ENCODE data around the gene TMOD4. TPM values are rescaled to one million over a fixed set of nuclear protein-coding genes. Genes with fewer than 3 reads are reported as not detected.

The TMOD4 gene
- polyA plus RNA-seq (2013): not detected in 2 replicates

- H3K4ac ChIP-seq (ENCODE audit: low read depth, low read length): no peak within 1 kb of the TSS
- H3K9ac ChIP-seq (ENCODE audit: low read length): no peak within 1 kb of the TSS
- no peak within 1 kb of the TSS for H3K14ac ChIP-seq (ENCODE audit: low read length)
- no CpG with 5 or more reads among the region's 4 CpGs for WGBS (ENCODE audit: extremely low coverage, insufficient coverage, insufficient read length)
- H3K18ac ChIP-seq (ENCODE audit: low read length): no peak within 1 kb of the TSS
- H4K8ac ChIP-seq (ENCODE audit: low read depth, low read length): no peak within 1 kb of the TSS
- no peaks in the 10 kb centered on the region for H3K79me1 ChIP-seq (ENCODE audit: low read length)
- no peak within 1 kb of the TSS for H2AK5ac ChIP-seq (ENCODE audit: low read length)
- H2AFZ ChIP-seq (ENCODE audit: insufficient read depth, low read length, poor library complexity): no peak within 1 kb of the TSS
- H3K79me2 ChIP-seq (ENCODE audit: control insufficient read depth, insufficient read depth, low read length, poor library complexity): no peaks in the 10 kb centered on the region
- H2BK120ac ChIP-seq (ENCODE audit: insufficient read depth, low read length, poor library complexity): no peak within 1 kb of the TSS
- no peaks in the 10 kb centered on the region for H3K4me1 ChIP-seq (ENCODE audit: control insufficient read depth in 1 of 2, insufficient read depth in 2 of 2, low read length in 2 of 2)
- DNase-seq: no peak
- H4K12ac ChIP-seq (ENCODE audit: low read depth, low read length): no peak within 1 kb of the TSS
- H3K27ac ChIP-seq (ENCODE audit: low read depth, low read length): no peak within 1 kb of the TSS
- H3K27me3 ChIP-seq (ENCODE audit: insufficient read depth, low read length): no peaks in the 10 kb centered on the region
- no peak within 1 kb of the TSS for H2BK12ac ChIP-seq (ENCODE audit: low read length)
- H4K91ac ChIP-seq (ENCODE audit: low read depth, low read length): no peak within 1 kb of the TSS
- peaks cover 32 to 67% of the 10 kb centered on the region in 2 experiments for H3K36me3 ChIP-seq (ENCODE audit: control insufficient read depth in 1 of 2, insufficient read depth in 2 of 2, low read length in 2 of 2)
- H3K4me3 ChIP-seq (ENCODE audit: low read depth, low read length): no peak within 1 kb of the TSS
- H3K4me2 ChIP-seq (ENCODE audit: low read length): no peak within 1 kb of the TSS
- H2BK5ac ChIP-seq (ENCODE audit: low read depth, low read length, poor library complexity): no peak within 1 kb of the TSS
- H3K9me3 ChIP-seq (ENCODE audit: insufficient read depth, low read depth, low read length): no peaks in the 10 kb centered on the region
- no peak within 1 kb of the TSS for H3K23ac ChIP-seq (ENCODE audit: low read length)
Measured at GRCh38 chr1:151175863-151176262, at the start of gene TMOD4. TMOD4 (minus strand) TSS chr1:151175981; CDS start chr1:151174875, 1,106 bp downstream.

GRCh38 chr1:151222130-151222529 is 46.3 kb upstream of the TMOD4 start:
- Histone ChIP-seq H3K27me3 (ENCODE audit: insufficient read depth, low read length) (no peaks in the 10 kb centered on the region), H4K91ac (ENCODE audit: low read depth, low read length) (no peak overlapping the region), H3K9ac (ENCODE audit: low read length) (no peak overlapping the region), H3K79me2 (ENCODE audit: control insufficient read depth, insufficient read depth, low read length, poor library complexity) (no peaks in the 10 kb centered on the region), H3K36me3 (ENCODE audit: control insufficient read depth in 1 of 2, insufficient read depth in 2 of 2, low read length in 2 of 2) (peaks cover 24 to 27% of the 10 kb centered on the region in 2 experiments), H3K4me2 (ENCODE audit: low read length) (no peak overlapping the region), H3K9me3 (ENCODE audit: insufficient read depth, low read depth, low read length) (no peaks in the 10 kb centered on the region), H3K27ac (ENCODE audit: low read depth, low read length) (no peak overlapping the region), H3K18ac (ENCODE audit: low read length) (no peak overlapping the region), H2BK12ac (ENCODE audit: low read length) (no peak overlapping the region), H4K12ac (ENCODE audit: low read depth, low read length) (no peak overlapping the region), H3K23ac (ENCODE audit: low read length) (no peak overlapping the region), H2AFZ (ENCODE audit: insufficient read depth, low read length, poor library complexity) (no peak overlapping the region), H3K4ac (ENCODE audit: low read depth, low read length) (peak overlapping the region; percentile 31), H2BK5ac (ENCODE audit: low read depth, low read length, poor library complexity) (no peak overlapping the region), H4K8ac (ENCODE audit: low read depth, low read length) (no peak overlapping the region), H2BK120ac (ENCODE audit: insufficient read depth, low read length, poor library complexity) (no peak overlapping the region), H3K4me1 (ENCODE audit: control insufficient read depth in 1 of 2, insufficient read depth in 2 of 2, low read length in 2 of 2) (no peaks in the 10 kb centered on the region), H3K4me3 (ENCODE audit: low read depth, low read length) (no peak overlapping the region), H3K14ac (ENCODE audit: low read length) (no peak overlapping the region), H3K79me1 (ENCODE audit: low read length) (no peaks in the 10 kb centered on the region), H2AK5ac (ENCODE audit: low read length) (no peak overlapping the region)
- no CpG with 5 or more reads among the region's 4 CpGs for WGBS (ENCODE audit: extremely low coverage, insufficient coverage, insufficient read length)
- DNase-seq: no peak

GRCh38 chr1:151221616-151222015 is 45.8 kb upstream of the TMOD4 start:
- Histone ChIP-seq H2BK120ac (ENCODE audit: insufficient read depth, low read length, poor library complexity) (no peak overlapping the region), H3K18ac (ENCODE audit: low read length) (no peak overlapping the region), H3K9ac (ENCODE audit: low read length) (no peak overlapping the region), H4K91ac (ENCODE audit: low read depth, low read length) (no peak overlapping the region), H3K79me1 (ENCODE audit: low read length) (no peaks in the 10 kb centered on the region), H3K27ac (ENCODE audit: low read depth, low read length) (no peak overlapping the region), H3K4ac (ENCODE audit: low read depth, low read length) (peak overlapping the region; percentile 50), H3K27me3 (ENCODE audit: insufficient read depth, low read length) (no peaks in the 10 kb centered on the region), H3K9me3 (ENCODE audit: insufficient read depth, low read depth, low read length) (no peaks in the 10 kb centered on the region), H3K36me3 (ENCODE audit: control insufficient read depth in 1 of 2, insufficient read depth in 2 of 2, low read length in 2 of 2) (peaks cover 23 to 28% of the 10 kb centered on the region in 2 experiments), H4K8ac (ENCODE audit: low read depth, low read length) (no peak overlapping the region), H3K23ac (ENCODE audit: low read length) (no peak overlapping the region), H3K4me3 (ENCODE audit: low read depth, low read length) (no peak overlapping the region), H4K12ac (ENCODE audit: low read depth, low read length) (no peak overlapping the region), H3K79me2 (ENCODE audit: control insufficient read depth, insufficient read depth, low read length, poor library complexity) (no peaks in the 10 kb centered on the region), H2AK5ac (ENCODE audit: low read length) (no peak overlapping the region), H2AFZ (ENCODE audit: insufficient read depth, low read length, poor library complexity) (no peak overlapping the region), H3K14ac (ENCODE audit: low read length) (no peak overlapping the region), H2BK12ac (ENCODE audit: low read length) (no peak overlapping the region), H2BK5ac (ENCODE audit: low read depth, low read length, poor library complexity) (no peak overlapping the region), H3K4me1 (ENCODE audit: control insufficient read depth in 1 of 2, insufficient read depth in 2 of 2, low read length in 2 of 2) (no peaks in the 10 kb centered on the region), H3K4me2 (ENCODE audit: low read length) (no peak overlapping the region)
- no peak for DNase-seq
- no CpG with 5 or more reads among the region's 1 CpG for whole genome bisulfite sequencing (ENCODE audit: extremely low coverage, insufficient coverage, insufficient read length)

GRCh38 chr1:151213560-151213959 is 37.8 kb upstream of the TMOD4 start:
- H2AK5ac ChIP-seq (ENCODE audit: low read length): no peak overlapping the region
- no peak overlapping the region for H3K4me2 ChIP-seq (ENCODE audit: low read length)
- no peak overlapping the region for H3K14ac ChIP-seq (ENCODE audit: low read length)
- no peak overlapping the region for H3K9ac ChIP-seq (ENCODE audit: low read length)
- no peak overlapping the region for H4K12ac ChIP-seq (ENCODE audit: low read depth, low read length)
- H3K36me3 ChIP-seq (ENCODE audit: control insufficient read depth in 1 of 2, insufficient read depth in 2 of 2, low read length in 2 of 2): peaks cover 18 to 34% of the 10 kb centered on the region in 2 experiments
- H3K4me1 ChIP-seq (ENCODE audit: control insufficient read depth in 1 of 2, insufficient read depth in 2 of 2, low read length in 2 of 2): no peaks in the 10 kb centered on the region
- H4K8ac ChIP-seq (ENCODE audit: low read depth, low read length): no peak overlapping the region
- no peaks in the 10 kb centered on the region for H3K9me3 ChIP-seq (ENCODE audit: insufficient read depth, low read depth, low read length)
- DNase-seq: peak in 1 of 2 donors; percentile 44
- no peak overlapping the region for H3K23ac ChIP-seq (ENCODE audit: low read length)
- H3K18ac ChIP-seq (ENCODE audit: low read length): no peak overlapping the region
- H2BK120ac ChIP-seq (ENCODE audit: insufficient read depth, low read length, poor library complexity): no peak overlapping the region
- no peak overlapping the region for H2AFZ ChIP-seq (ENCODE audit: insufficient read depth, low read length, poor library complexity)
- no CpG with 5 or more reads among the region's 2 CpGs for WGBS (ENCODE audit: extremely low coverage, insufficient coverage, insufficient read length)
- no peak overlapping the region for H3K4ac ChIP-seq (ENCODE audit: low read depth, low read length)
- H2BK12ac ChIP-seq (ENCODE audit: low read length): no peak overlapping the region
- H3K79me1 ChIP-seq (ENCODE audit: low read length): no peaks in the 10 kb centered on the region
- no peak overlapping the region for H3K4me3 ChIP-seq (ENCODE audit: low read depth, low read length)
- H3K79me2 ChIP-seq (ENCODE audit: control insufficient read depth, insufficient read depth, low read length, poor library complexity): peaks cover 6% of the 10 kb centered on the region
- H2BK5ac ChIP-seq (ENCODE audit: low read depth, low read length, poor library complexity): no peak overlapping the region
- H3K27me3 ChIP-seq (ENCODE audit: insufficient read depth, low read length): no peaks in the 10 kb centered on the region
- no peak overlapping the region for H3K27ac ChIP-seq (ENCODE audit: low read depth, low read length)
- no peak overlapping the region for H4K91ac ChIP-seq (ENCODE audit: low read depth, low read length)

Measured in trophoblast cell (in vitro differentiated cells and primary cell).